NCI-H1048 (cell line): ENCODE measurements around the gene TRIP4.
A peak's percentile ranks its signal among the peaks of the same experiment; 100 is the strongest.
"Not testable (repeated sequence)": the region's sequence is repeated elsewhere in the genome, so short reads cannot be mapped to it uniquely, and the experiment has no call there.

ENCODE experiments used
- DNase-seq: peaks from one replicate; lab custom pipeline; 2025; lab: John Stamatoyannopoulos, UW

The TRIP4 gene

DNA sequence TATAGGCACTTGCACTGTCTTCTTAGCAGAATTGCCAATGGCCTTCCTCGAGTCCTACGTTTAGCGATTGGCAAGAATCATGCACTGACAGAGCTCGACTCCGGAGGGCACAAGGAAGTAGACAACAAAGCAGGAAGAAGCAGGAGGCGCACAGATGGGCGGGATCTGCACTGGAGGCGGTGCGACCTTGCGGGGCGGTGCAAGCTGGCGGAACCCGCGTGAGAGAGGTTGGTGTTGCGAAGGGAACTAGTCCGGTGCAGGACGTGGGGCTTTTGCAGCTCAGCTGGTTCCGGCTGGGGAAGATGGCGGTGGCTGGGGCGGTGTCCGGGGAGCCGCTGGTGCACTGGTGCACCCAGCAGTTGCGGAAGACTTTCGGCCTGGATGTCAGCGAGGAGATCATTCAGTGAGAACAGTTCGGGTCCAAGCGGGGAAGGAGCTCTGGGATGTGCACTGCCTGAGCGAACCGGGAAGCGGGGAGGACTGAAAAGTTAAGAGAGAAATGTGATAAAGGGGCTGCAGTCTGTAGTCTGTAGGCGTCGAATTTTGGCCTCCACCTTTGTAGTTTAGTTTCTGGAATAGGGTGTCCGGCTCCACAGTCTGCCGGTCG lies at the start of gene TRIP4:
TRIP4 (plus strand) TSS at position 275 of the 607 bp plus-strand sequence; CDS start at position 303, 28 bp downstream.
- DNase-seq = peak; percentile 89

DNA sequence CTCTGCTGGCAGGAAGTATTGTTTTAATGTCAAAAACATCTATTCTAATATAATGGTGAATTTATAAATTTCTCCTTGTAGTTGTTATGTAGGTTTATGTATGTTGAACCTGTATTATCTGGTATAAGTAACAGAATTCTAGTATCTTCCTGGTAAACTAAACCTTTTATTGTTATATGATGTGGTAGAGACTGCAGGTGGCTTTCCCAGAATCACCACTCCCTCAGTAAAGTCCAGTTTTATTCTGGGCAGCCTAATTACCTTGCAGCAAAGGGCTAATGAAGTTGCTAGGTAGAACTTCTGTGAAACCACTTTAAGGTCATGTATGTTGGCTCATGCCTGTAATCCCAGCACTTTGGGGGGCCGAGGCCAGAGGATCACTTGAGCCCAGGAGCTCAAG lies 47.3 kb upstream of the TRIP4 start:
- DNase-seq = no peak

DNA sequence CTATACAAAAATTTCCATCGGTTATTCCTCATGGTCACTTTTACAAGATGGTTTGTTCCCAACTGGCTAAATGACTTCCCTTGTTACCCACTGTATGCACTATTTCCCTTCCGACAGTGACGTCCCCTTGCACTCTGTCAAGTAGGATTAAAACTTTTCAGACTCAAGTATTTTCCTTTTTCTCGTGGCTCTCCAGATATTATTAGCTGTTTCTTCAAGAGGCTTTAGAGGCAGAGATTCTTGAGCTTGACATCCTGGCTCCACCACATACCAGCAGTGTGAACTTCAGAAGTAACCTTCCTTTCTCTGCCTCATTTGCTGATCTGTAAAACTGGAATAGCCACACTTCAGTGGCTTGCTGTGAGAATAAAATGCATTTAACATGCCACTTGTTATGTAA lies 45.7 kb upstream of the TRIP4 start:
- DNase-seq = no peak

DNA sequence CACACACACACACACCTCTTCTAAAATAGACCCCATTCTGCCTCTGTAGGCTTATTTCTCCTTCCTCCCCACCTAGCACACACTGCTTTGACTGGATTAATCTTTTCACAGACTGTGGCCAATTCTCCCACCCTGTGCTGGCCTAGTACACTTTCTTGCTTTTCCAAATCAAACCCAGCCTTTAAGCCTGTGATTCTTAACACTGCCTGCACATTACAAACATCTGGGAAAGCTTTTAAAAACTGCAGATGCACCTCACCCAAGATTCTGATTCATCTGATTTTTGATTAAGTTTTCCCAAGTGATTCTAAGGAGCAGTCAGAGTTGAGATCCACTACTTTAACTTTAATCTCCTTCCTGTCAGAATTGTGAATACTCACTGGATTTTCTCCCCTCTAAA lies 44.4 kb upstream of the TRIP4 start:
- DNase-seq = no peak

DNA sequence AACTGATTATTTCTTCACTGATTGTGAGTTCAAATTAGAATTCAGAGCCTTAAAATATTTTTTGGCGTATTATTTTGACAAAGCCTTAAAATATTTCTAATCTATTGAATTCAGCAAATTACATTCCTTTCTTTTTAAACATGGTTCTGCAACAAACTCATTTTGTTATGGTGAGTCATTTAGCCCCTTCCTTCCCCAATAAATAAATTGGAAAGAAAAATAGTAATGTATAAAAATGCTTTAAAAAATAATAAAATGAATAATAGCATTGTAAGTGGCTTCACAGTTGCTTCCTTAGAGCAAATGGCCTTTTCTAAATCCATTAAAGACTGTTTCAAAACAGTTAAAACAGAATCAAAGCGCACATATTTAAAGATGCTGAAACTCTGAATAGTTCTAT lies 43.8 kb upstream of the TRIP4 start:
- no peak for DNase-seq

DNA sequence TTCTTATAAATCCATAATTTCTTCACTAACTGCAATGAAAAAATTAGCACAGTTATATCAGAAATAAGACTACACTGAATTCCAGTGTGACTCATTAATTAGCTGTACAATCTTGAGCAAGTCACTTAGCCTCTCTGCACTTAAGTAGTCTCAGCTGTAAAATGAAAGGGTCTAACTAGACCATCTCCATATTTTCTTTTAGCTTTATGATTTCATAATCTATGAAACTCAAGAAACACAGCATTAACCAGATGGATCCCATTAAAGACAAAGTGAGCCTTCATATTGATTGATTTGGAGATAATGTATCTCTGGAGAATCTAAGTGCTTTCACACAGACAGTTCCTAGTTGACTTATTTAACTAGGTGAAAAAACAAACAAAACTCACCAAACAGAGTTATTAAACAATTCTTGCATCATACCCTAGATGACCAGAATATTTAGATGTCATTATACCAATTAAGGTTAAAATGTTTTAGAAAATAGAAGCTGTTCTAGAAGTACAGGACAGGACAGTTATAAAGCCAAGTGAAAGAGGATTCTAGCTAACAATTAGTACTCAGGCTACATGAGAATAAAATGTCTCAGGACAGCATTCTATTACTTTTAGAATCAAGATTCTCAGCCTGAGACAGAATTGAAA lies 42.9 kb upstream of the TRIP4 start:
- DNase-seq = no peak

DNA sequence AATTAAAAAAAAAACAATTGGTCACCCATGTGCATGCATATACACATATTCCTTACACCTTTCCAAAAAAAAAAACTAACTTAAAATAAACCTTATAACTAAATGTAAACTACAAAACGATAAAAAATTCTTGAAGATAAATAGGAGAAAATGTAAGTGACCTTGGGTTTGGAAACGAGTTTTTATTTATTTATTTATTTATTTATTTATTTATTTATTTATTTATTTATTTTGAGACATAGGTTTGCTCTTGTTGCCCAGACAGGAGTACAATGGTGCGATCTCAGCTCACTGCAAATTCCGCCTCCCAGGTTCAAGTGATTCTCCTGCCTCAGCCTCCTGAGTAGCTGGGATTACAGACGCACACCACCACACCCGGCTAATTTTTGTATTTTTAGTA lies 41.4 kb upstream of the TRIP4 start:
- DNase-seq = not testable (repeated sequence)

DNA sequence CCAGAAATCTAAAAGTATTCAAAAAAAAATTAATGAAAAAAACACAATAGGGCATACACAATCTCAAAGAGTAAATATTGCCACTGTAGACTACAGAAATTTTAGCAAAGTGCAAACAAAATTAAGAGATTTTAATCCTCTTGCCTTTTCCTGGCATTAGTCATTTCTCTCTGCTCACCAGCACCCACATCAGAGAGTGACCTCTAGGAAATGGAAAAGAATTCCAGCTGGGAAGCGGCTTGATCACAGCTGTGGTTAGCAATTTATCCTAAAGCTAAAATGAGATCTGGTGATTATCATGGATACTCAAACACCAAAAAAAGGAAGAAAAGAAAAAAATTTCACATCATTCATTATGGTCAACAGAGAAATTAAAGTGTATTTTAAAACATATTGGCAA lies 39.2 kb upstream of the TRIP4 start:
- no peak for DNase-seq

DNA sequence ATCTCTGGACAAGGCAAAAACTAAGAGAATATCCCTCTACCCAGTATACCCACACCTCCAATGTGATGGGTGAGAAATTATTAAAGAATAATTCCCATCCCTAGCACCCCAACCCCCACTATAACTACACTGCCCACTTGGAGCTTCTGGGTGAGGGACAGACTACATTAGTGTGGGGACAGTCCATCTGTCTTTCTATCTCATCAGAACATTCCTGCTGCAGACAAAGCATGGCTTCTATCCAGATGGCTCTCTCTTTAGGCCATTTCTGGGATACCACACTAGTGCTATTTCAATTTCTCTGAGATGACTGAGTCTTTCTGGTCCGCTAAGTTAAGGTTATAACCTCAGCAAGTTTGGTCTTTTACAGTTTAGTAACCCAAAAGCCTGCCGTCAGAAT lies 38.3 kb upstream of the TRIP4 start:
- no peak for DNase-seq

DNA sequence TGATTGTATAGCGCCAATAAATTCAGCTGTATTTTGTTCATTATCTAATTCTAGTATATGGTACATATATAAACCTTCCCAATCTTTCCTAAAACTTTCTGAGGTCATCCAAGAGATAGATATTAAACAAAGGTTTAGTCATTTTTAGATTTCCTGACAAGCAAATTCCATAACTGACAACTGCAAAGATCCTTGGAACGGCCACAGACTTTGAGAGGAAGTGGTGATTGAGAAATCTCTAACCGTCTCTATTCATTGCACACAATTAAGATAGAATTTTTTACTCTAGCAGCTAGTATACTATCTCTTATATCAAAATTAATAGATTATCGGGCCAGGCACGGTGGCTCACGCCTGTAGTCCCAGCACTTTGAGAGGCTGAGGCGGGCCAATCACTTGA lies 36.4 kb upstream of the TRIP4 start:
- DNase-seq = no peak

DNA sequence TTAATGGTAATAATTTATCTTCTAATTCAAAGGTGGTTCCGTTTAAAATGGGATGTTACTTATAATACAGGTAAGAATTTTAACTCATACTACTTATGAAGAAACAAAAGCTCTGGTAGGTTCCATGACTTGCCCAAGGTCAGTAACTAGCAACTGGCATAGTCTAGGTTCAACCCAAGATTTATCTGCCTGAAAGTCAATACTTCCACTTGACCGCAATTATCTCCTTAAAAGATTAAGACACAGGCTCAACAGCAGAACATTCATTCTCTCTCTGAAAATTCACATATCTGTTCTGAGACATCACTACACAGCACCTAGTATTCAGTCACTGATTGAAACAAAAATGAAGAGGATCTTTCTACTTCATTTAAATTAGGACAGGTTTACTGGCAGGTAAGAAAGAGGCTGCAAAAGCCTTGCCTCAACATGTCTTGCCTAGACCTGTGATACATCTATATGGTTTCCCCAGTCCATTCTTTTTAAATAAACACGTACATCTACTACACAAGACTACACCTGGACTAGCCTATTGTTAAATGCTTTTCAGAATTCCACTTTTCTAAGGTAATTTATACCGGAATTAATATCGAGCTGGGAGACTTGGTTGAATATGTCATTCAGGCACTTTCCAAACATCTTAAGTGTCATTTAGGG lies 32.8 kb upstream of the TRIP4 start:
- no peak for DNase-seq

DNA sequence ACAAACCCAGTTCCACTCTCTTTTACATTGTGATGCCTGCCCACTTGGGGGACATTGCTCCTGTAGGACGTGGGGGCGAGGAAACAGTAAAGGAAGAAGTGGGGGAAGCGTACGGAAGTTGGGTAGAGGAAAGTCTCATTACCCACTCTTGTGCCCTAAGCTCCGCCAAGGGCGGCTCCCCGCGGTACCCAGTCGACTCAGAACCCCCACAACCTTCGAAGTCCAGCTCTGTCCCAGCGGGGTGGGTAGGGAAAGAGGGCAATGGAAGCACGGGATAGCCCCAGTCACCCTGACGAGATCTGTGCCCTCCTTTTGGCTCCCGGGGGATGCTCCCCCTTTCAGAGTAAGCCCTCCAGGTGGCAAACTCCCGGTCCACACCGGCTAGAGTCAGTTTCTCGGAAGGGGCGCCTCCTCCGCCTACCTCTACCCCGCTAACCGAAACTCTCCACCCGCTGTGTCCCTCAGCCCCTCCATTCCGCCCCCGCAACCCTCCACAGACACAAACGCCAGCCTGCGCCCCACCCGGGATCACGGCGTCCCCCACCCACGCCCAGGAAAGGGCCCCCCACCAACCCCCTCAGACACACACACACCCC lies 32.2 kb upstream of the TRIP4 start:
- DNase-seq = no peak

DNA sequence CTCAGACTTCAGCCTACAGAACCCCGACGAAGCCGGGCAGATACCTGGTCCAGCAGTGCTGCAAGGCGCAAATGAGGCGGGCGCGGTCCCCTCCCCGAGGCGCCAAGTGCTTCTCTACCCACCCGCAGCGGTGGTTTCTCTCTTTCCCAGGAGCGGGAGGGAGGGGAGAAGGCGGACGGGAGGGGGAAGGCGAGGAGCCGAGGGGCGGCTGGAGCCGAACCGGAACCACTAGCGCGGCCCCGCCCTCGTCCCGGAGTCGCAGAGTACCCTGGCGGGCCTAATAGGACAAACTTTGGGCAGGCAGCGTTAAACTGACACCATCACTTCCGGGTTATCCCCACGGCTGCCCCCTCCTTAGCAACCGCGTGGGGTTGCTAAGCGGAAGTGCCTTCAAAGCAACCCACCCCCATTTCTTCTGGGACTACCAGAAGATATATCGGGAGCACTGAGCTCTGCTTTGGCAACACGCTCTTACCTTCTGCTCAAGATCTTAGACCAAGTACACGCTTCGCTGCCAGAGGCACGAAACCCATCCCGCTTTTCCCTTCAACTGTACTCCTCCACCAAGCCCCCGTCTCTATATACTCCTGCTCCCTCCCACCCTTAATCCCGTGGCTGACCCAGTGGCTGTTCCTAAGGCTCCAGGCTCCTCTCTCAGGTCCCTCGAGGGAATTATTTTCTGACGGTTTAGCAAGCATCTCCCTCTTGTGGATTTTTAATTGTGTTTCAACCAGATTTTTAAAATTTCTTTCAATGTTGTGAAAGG lies 31.5 kb upstream of the TRIP4 start, which contains the start of gene CSNK1G1:
CSNK1G1 (minus strand) TSS at position 230 of the 766 bp plus-strand sequence. CDS start 55,674 bp downstream, outside the sequence.
- peak; percentile 90 for DNase-seq

DNA sequence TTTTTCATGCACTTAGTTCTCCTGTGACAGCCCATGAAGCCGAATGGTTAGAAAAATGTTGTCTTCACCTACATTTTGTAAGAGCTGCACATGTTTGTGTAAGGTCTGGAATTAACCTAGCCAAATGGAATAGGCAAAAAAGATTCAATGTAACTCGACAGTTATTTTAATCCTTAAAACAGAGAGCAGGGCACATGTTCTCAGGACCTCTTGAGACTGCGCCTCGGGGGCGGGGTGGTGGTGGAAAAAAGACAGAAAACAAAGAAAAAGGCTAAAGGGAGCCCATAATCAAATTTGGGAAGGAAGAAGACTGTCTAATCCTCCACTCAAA lies 31.0 kb upstream of the TRIP4 start:
- DNase-seq = no peak

DNA sequence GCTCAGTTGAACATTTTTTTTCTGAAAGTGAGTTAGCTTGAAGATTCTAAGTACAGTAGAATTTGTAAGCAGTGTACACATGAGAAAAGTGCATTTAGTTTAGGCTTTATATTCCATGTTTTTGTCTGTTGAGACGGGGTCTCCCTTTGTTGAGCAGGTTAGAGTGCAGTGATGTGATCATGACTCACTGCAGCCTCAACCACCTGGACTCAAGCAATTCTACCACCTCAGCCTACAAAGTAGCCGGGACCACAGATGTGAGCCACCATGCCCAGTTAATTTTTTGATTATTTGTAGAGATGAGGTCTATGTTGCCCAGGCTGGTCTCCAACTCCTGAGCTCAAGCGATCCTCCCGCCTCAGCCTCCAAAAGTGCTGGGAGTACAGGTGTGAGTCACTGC lies 26.4 kb upstream of the TRIP4 start:
- no peak for DNase-seq

DNA sequence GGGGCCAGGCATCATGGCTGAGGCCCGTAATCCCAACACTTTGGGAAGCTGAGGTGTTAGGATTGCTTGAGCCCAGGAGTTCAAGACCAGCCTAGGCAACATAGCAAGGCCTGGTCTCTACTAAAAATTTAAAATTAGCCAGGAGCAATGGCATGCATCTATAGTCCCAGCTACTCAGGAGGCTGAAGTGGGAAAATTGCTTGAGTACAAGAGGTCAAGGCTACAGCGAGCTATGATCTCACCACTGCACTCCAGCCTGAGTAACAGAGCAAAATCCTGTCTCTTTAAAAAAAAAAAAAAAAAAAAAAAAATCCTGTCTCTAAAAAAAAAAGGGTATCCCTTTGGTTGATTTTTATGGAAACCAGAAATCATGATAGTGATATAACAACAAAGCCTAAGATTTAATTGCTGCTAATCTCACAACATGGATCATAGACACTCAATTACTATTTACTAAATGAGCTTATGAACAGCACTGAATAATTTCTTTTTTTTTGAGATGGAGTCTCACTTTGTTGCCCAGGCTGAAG lies 18.5 kb upstream of the TRIP4 start:
- DNase-seq = no peak

DNA sequence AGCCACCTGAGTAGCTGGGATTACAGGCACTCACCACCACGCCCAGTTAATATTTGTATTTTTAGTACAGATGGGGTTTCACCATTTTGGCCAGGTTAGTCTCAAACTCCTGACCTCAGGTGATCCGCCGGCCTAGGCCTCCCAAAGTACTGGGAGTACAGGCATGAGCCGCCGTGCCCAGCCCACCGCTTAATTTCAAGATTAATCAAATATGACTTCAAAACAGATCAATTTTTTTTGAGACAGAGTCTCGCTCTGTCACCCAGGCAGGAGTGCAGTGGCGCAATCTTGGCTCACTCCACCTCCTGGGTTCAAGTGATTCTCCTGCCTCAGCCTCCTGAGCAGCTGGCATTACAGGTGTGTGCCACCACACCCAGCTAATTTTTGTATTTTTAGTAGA lies 16.3 kb upstream of the TRIP4 start:
- not testable (repeated sequence) for DNase-seq

DNA sequence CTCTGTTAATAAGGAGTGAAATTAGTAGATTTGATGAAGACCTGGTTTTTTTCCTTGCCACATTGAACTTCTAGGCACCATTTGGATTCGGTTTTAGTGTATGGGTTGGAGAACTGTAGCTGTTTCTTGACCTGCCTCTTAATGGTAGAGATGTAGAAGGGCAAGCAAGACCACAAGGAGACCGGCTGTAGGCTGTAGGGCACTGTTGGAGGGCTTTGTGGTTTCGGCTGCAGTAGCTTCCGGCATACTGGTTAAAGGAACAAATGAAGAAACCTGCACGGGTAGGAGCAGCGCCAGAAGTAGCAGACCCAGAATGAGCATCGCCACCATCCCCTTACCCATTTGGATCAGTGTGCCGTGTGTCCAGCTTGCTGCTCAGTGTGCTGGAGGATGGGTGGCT lies 14.3 kb upstream of the TRIP4 start:
- DNase-seq = no peak

DNA sequence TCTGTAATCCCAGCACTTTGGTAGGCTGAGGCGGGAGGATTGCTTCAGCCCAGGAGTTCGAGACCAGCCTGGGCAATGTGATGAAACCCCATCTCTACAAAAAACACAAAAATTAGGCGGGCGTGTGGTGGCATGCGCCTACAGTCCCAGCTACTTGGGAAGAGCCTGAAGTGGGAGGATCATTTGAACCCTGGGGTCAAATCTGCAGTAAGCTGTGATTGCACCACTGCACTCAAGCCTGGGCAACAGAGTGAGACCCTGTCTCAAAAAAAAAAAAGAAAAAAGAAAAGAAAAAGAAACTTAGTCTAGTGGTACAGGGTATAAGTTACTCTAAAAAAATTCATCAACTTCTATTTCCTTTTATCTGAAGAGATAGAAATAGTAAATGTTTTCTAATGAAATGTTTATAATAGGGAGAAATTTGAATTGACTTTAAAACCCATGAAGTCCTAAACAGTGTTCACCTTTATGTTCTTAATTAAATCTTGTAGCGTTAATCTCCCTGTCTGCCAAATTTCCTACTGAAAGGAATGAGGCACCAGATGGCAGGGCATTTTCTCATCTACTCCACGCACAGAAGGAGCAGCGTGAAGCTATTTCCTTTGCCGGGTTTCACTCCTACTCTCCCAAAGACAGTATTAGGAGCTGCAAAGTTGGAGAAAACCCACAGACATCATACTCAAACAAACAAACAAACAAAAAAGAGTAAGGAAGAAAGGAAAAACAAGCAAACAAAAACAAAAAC lies 8.2 kb upstream of the TRIP4 start:
- DNase-seq = no peak

DNA sequence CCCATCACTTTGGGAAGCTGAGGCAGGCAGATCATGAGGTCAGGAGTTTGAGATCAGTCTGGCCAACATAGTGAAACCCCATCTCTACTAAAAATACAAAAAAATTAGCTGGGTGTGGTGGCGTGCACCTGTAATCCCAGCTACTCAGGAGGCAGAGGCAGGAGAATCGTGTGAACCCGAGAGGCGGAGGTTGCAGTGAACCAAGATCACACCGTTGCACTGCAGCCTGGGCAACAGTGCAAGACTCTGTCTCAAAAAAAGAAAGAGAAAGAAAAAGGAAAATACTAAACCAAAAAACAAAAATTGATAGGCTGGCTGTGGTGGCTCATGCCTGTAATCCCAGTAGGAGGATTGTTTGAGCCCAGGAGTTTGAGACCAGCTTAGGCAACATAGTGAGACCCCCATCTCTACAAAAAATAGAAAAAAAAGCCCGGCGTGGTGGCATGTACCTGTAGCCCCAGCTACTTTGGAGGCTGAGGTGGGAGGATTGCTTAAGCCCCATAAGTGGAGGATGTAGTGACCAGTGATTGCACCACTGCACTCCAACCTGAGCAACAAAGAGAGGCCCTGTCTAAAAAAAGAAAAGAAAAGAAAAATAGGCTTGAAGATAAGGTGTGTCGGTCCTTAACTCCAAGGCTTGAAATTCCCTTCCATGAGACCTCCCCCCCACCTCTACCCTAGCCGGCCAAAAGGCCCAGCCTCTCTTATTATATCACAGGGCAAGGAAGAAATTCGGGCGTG lies 7.3 kb upstream of the TRIP4 start:
- DNase-seq = not testable (repeated sequence)
